HepG2 (cell line): ENCODE data around the gene NT5C1A. TPM values are rescaled to one million over a fixed set of nuclear protein-coding genes. Genes with fewer than 3 reads are reported as not detected.

ENCODE experiments used
- BORCS8-MEF2B ChIP-seq: sonication (generic); formaldehyde crosslinking; IDR thresholded peaks from 2 replicates; pipeline ENCODE4 v1.8.0; 2022; ENCODE audit warnings: mild to moderate bottlenecking, missing genetic modification reagents
- CTCF ChIP-seq: sonication (generic); formaldehyde crosslinking; IDR thresholded peaks from 2 replicates; pipeline ENCODE4 v1.5.0; 2020; ENCODE audit warnings: mild to moderate bottlenecking, missing genetic modification reagents, moderate library complexity
- MEIS1 ChIP-seq: sonication (generic); formaldehyde crosslinking; IDR thresholded peaks from 2 replicates; pipeline ENCODE4 v1.9.0; 2021; ENCODE audit warnings: mild to moderate bottlenecking, missing genetic modification reagents, moderate library complexity, borderline replicate concordance
- MLXIP ChIP-seq: sonication (generic); formaldehyde crosslinking; IDR thresholded peaks from 2 replicates; pipeline ENCODE4 v1.9.0; 2021; ENCODE audit warnings: missing genetic modification reagents, borderline replicate concordance
- POLR2G ChIP-seq: fragments of 200-400 bp; formaldehyde crosslinking; IDR thresholded peaks from 2 replicates; pipeline ENCODE4 v1.6.1; 2018; ENCODE audit warnings: mild to moderate bottlenecking, low read depth, low read length, moderate library complexity
- SUZ12 ChIP-seq: fragments of 150-350 bp; IDR thresholded peaks from 2 replicates; pipeline ENCODE4 v1.6.1; 2014; ENCODE audit warnings: low read depth, low read length
- THAP8 ChIP-seq: sonication (generic); formaldehyde crosslinking; IDR thresholded peaks from 2 replicates; pipeline ENCODE4 v1.5.1; 2020; ENCODE audit warnings: missing genetic modification reagents, mild to moderate bottlenecking, borderline replicate concordance
- ZFY ChIP-seq: sonication (generic); formaldehyde crosslinking; IDR thresholded peaks from 2 replicates; pipeline ENCODE4 v1.4.0; 2020; ENCODE audit warnings: missing genetic modification reagents
- ZNF205 ChIP-seq: IDR thresholded peaks from 2 replicates; pipeline ENCODE4 v1.6.1; 2018; ENCODE audit warnings: missing biosample characterization, missing genetic modification reagents
- ZNF225 ChIP-seq: sonication (generic); formaldehyde crosslinking; IDR thresholded peaks from 2 replicates; pipeline ENCODE4 v1.4.0; 2020; ENCODE audit warnings: mild to moderate bottlenecking, missing genetic modification reagents
- ZNF503 ChIP-seq: sonication (generic); formaldehyde crosslinking; IDR thresholded peaks from 2 replicates; pipeline ENCODE4 v1.4.0; 2020; ENCODE audit warnings: missing genetic modification reagents
- polyA plus RNA-seq, 8 experiments: library from polyadenylated mRNA; depleted of rRNA in 3 of 8; stranded (reverse) in 7 of 8; unstranded in 1 of 8; fragments of >200 nt; fragmentation: Illumina TruSeq in 4 of 8; extraction: Trizol in 4 of 8; gene quantifications; 2 replicates each; pipeline versions ENCODE4 v1.2.1 to v1.2.3, GENCODE V29; 2011 to 2016; ENCODE audit warnings: low read depth in 4 of 8, missing spikeins in 1 of 8, mixed read lengths in 1 of 8; ENCODE audit not compliant: insufficient read depth in 1 of 8
- total RNA-seq, 5 experiments: library from RNA; depleted of rRNA; stranded (reverse); fragments of >200 nt; fragmentation: Illumina TruSeq; extraction: Trizol; gene quantifications; 2 replicates each; pipeline ENCODE4 v1.2.3, GENCODE V29; 2016; ENCODE audit warnings: low read depth in 1 of 5

NT5C1A gene
- total and polyA plus RNA-seq, 2 of the 13 experiments (the other 11 are each of a cell fraction or from before 2014, with no cell fraction given) = not detected

GRCh38 chr1:39720094-39720999 lies 48.4 kb upstream of the NT5C1A start (continued):
- no peak for TF ChIP-seq MLXIP (CRISPR knock-in tag)
- no peak for TF ChIP-seq ZFY (CRISPR knock-in tag)
- no peak for TF ChIP-seq ZNF225 (CRISPR knock-in tag)
- no peak for TF ChIP-seq POLR2G
- no peak for TF ChIP-seq BORCS8-MEF2B (CRISPR knock-in tag)
- no peak for TF ChIP-seq ZNF205 (CRISPR knock-in tag)
- TF ChIP-seq CTCF = peak; percentile 64
- no peak for TF ChIP-seq MEIS1 (CRISPR knock-in tag)
- no peak for TF ChIP-seq SUZ12
- TF ChIP-seq ZNF503 = no peak
- no peak for TF ChIP-seq THAP8 (CRISPR knock-in tag)
